Measurements from ENCODE around the gene ARR3.
"Not testable (repeated sequence)": the region's sequence is repeated elsewhere in the genome, so short reads cannot be mapped to it uniquely, and the experiment has no call there.

The ARR3 gene

DNA sequence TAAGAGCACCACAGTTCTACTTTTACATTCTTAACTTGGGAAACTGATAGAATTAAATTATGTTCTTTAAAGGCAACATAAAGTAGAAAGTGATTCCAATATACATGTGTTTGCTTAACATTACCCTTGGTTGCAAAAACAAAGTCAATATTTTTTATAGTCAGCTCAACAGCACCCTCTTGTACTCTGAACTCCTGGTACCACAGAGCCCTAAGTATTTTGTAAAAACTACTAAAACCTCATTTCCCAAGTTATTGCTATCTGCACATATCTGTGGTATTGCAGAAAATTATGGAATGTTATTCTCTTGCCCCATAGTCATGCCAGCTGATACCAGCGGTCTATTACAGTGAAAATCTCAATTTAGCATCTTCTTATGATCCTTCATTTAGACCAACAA lies 24.7 kb downstream of the ARR3 start:
- no peak for ATAC-seq (replicated peaks)

DNA sequence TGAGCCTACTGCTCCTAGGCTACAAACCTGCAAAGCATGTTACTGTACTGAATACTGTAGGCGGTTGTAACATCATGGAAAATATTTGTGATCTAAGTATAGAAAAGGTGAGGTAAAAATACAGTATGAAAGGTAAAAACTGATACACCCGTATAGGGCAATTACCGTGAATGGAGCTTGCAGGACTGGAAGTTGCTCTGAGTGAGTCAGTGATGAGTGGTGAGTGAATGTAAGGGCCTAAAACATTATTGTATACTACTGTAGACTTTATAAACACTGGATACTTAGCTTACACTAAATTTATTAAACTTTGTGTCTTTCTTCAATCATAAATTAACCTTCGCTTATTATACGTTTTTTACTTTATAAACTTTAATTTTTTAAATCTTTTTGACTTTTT lies 25.5 kb downstream of the ARR3 start:
- no peaks in the 10 kb centered on the region for H3K27me3 Mint-ChIP-seq
- H3K9me3 Mint-ChIP-seq, result no peaks in the 10 kb centered on the region
- H3K36me3 Mint-ChIP-seq (ENCODE audit: insufficient read depth), result peaks cover 10% of the 10 kb centered on the region
- no peak overlapping the region for H3K27ac Mint-ChIP-seq
- DNase-seq (no peak), ATAC-seq (replicated peaks) (no peak)
- peaks cover 3 to 5% of the 10 kb centered on the region in 2 donors for H3K4me1 Mint-ChIP-seq (ENCODE audit: low read depth in 2 of 2)
- H3K4me3 Mint-ChIP-seq, result no peak overlapping the region

More for the DNA sequence above, 24.7 kb downstream of the ARR3 start:
- peaks cover 10% of the 10 kb centered on the region for H3K36me3 Mint-ChIP-seq (ENCODE audit: insufficient read depth)
- no peak overlapping the region for H3K27ac Mint-ChIP-seq
- H3K27me3 Mint-ChIP-seq, result no peaks in the 10 kb centered on the region
- DNase-seq, result no peak
- H3K4me1 Mint-ChIP-seq (ENCODE audit: low read depth in 2 of 2), result peaks cover 3 to 5% of the 10 kb centered on the region in 2 donors
- H3K4me3 Mint-ChIP-seq, result no peak overlapping the region
- H3K9me3 Mint-ChIP-seq, result no peaks in the 10 kb centered on the region

DNA sequence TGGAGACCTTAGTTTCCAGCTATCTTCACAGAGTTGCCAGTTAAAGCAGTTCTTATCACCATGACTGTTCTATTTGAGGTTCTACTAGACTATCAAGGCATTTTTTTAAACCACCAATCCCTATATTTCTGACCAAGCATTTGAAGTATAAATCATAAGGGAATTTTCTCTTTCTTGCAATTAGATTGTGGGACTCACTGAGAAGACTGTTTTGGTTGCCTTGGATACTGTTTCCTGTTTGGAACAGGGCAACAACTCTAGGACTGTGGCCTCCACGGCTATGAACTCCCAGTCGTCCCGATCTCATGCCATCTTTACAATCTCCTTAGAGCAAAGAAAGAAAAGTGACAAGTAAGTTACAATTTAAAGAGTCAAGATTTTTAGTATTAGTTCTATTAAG lies 33.6 kb downstream of the ARR3 start:
- Mint-ChIP-seq H3K27ac (peak overlapping the region in 1 of 2 donors; percentile 52), H3K4me1 (ENCODE audit: low read depth in 2 of 2) (peaks cover 3 to 6% of the 10 kb centered on the region in 2 donors), H3K27me3 (no peaks in the 10 kb centered on the region), H3K9me3 (no peaks in the 10 kb centered on the region), H3K4me3 (no peak overlapping the region), H3K36me3 (ENCODE audit: insufficient read depth) (no peaks in the 10 kb centered on the region)
- ATAC-seq (replicated peaks) (no peak), DNase-seq (no peak)

DNA sequence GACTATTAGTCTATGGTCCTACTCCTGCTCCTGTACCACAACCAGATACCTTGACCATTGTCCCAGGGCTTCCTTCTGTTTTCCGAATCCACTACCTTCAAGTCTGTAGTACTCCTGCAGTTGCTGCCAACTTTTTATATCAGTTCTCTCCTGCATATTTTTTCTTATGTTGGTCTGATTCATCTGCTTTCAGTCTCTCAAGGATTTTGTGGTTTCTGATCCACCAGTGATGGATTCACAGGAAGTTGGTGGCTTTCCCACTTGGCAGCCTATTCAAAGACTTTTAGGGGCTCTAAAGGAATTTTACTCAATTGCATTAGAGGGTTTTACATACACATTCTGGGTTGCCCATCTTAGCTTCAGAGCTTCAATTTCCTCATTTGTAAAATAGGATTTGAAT lies 45.4 kb downstream of the ARR3 start:
- ATAC-seq (replicated peaks), result no peak
- peaks cover 0 to 4% of the 10 kb centered on the region in 2 donors for H3K4me1 Mint-ChIP-seq (ENCODE audit: low read depth in 2 of 2)
- no peaks in the 10 kb centered on the region for H3K36me3 Mint-ChIP-seq (ENCODE audit: insufficient read depth)
- DNase-seq, result no peak
- no peak overlapping the region for H3K4me3 Mint-ChIP-seq
- no peaks in the 10 kb centered on the region for H3K9me3 Mint-ChIP-seq
- H3K27me3 Mint-ChIP-seq, result no peaks in the 10 kb centered on the region
- H3K27ac Mint-ChIP-seq, result peak overlapping the region in 1 of 2 donors; percentile 74

DNA sequence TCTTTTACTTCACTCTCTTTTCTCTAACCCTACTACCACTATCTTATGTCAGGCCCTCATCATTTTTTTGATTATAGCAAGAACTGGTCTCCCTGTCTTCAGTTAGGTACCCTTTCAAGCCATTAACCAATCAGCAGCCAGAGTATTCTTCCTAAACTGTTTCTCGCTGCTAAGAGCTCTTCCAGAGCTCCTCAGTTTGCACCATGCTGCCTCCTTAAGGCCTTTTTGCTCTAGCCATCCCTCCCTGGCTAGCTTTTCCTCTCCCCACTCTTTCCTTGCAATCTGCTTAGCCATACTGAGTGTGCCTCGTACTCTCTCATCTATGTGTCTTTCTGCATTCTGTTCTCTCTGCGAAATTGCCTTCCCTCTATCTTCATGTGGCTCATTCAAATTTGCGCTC lies 54.6 kb downstream of the ARR3 start:
- no peaks in the 10 kb centered on the region for H3K27me3 Mint-ChIP-seq
- H3K36me3 Mint-ChIP-seq (ENCODE audit: insufficient read depth), result no peaks in the 10 kb centered on the region
- ATAC-seq (replicated peaks), result no peak

DNA sequence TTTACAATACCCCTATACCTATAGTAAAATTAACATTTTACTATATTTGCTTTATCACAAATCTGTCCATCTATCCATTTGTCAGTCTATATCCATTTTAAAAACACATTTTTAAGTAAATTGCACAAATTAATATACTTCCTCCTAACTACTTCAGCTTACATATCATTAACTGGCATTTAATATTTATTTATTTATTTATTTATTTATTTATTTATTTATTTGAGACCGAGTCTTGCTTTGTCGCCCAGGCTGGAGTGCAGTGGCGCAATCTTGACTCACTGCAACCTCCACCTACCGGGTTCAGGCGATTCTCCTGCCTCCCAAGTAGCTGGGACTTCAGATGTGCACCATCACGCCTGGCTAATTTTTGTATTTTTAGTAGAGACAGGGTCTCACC lies 55.5 kb downstream of the ARR3 start:
- not testable (repeated sequence) for H3K4me1 Mint-ChIP-seq (ENCODE audit: low read depth in 2 of 2); H3K27me3 Mint-ChIP-seq; H3K4me3 Mint-ChIP-seq; ATAC-seq (replicated peaks); H3K27ac Mint-ChIP-seq; H3K9me3 Mint-ChIP-seq; DNase-seq; H3K36me3 Mint-ChIP-seq (ENCODE audit: insufficient read depth)

More for the DNA sequence above, 54.6 kb downstream of the ARR3 start:
- Mint-ChIP-seq H3K4me3 (no peak overlapping the region), H3K9me3 (no peaks in the 10 kb centered on the region), H3K27ac (no peak overlapping the region), H3K4me1 (ENCODE audit: low read depth in 2 of 2) (no peaks in the 10 kb centered on the region)
- DNase-seq, result no peak

DNA sequence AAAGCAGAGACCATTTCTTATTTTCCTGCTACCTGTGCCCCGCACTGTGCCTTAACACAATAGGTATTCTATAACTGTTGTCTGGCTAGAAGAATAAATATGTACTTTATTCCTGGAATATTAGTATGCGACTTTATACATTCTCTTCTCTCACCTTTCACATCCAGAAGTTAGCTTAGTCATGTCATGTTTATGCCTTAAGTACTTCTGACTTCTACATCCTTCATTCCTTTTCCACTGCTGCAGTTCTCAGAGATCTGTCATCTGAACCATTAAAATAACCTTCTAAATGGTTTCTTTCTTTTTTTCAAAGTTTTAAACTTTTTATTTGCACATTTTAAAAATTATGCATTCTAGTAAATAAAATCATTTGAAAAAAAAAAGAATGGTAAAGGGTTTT lies 56.2 kb downstream of the ARR3 start:
- no peak overlapping the region for H3K4me3 Mint-ChIP-seq
- no peaks in the 10 kb centered on the region for H3K27me3 Mint-ChIP-seq
- H3K9me3 Mint-ChIP-seq, result no peaks in the 10 kb centered on the region
- no peak for ATAC-seq (replicated peaks)
- DNase-seq, result no peak
- H3K36me3 Mint-ChIP-seq (ENCODE audit: insufficient read depth), result no peaks in the 10 kb centered on the region
- H3K4me1 Mint-ChIP-seq (ENCODE audit: low read depth in 2 of 2), result no peaks in the 10 kb centered on the region
- H3K27ac Mint-ChIP-seq, result no peak overlapping the region

DNA sequence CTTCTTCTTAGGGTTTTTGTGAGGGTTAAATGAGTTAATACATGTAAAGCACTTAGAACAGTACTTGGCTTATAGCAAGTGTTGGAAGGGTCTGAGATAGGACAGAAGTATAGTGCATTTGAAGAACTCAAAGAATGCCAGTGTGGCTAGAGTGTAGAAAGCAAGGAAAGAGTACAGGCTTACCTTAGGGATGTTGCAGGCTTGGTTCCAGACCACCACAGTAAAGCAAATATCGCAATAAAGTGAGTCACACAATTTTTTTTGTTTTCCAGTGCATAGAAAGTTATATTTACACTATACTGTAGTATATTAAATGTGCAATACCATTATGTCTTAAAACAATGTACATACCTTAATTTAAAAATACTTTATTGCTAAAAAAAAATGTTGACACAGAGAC lies 63.0 kb downstream of the ARR3 start:
- Mint-ChIP-seq H3K27me3 (no peaks in the 10 kb centered on the region), H3K27ac (peak overlapping the region in 1 of 2 donors; percentile 39), H3K4me3 (no peak overlapping the region), H3K4me1 (ENCODE audit: low read depth in 2 of 2) (no peaks in the 10 kb centered on the region), H3K36me3 (ENCODE audit: insufficient read depth) (no peaks in the 10 kb centered on the region), H3K9me3 (no peaks in the 10 kb centered on the region)
- no peak for ATAC-seq (replicated peaks)
- no peak for DNase-seq
